Measurements from ENCODE around the gene ZBTB9.

GRCh38 chr6:33415831-33416230 is 38.5 kb upstream of the ZBTB9 start:
- TF ChIP-seq, protein P1, sequence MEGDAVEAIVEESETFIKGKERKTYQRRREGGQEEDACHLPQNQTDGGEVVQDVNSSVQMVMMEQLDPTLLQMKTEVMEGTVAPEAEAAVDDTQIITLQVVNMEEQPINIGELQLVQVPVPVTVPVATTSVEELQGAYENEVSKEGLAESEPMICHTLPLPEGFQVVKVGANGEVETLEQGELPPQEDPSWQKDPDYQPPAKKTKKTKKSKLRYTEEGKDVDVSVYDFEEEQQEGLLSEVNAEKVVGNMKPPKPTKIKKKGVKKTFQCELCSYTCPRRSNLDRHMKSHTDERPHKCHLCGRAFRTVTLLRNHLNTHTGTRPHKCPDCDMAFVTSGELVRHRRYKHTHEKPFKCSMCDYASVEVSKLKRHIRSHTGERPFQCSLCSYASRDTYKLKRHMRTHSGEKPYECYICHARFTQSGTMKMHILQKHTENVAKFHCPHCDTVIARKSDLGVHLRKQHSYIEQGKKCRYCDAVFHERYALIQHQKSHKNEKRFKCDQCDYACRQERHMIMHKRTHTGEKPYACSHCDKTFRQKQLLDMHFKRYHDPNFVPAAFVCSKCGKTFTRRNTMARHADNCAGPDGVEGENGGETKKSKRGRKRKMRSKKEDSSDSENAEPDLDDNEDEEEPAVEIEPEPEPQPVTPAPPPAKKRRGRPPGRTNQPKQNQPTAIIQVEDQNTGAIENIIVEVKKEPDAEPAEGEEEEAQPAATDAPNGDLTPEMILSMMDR (IDR thresholded peaks at IDR 0.05), result no peak
- TF ChIP-seq POLR2A (IDR thresholded peaks at IDR 0.05), result no peak
